Endothelial cell (in vitro differentiated cells): Measurements from ENCODE around the gene AP3S1. TPM values are rescaled to one million over a fixed set of nuclear protein-coding genes. Genes with fewer than 3 reads are reported as not detected.

Source experiments
- DNase-seq: peaks from one replicate; pipeline ENCODE4 v3.0.0; 2021; ENCODE audit warnings: low spot score
- H3K27ac Mint-ChIP-seq: one replicate; pipeline ENCODE4 v1.8.0; 2021; ENCODE audit warnings: mixed read lengths, inconsistent platforms; ENCODE audit not compliant: unreplicated experiment
- H3K27me3 Mint-ChIP-seq: one replicate; pipeline ENCODE4 v1.8.0; 2021; ENCODE audit warnings: mild to moderate bottlenecking, moderate library complexity, mixed read lengths, inconsistent platforms; ENCODE audit not compliant: unreplicated experiment
- H3K36me3 Mint-ChIP-seq: one replicate; pipeline ENCODE4 v1.8.0; 2021; ENCODE audit warnings: mild to moderate bottlenecking, low read depth, mixed read lengths, inconsistent platforms; ENCODE audit not compliant: unreplicated experiment
- H3K4me1 Mint-ChIP-seq: one replicate; pipeline ENCODE4 v1.8.0; 2021; ENCODE audit warnings: mild to moderate bottlenecking, mixed read lengths, inconsistent platforms; ENCODE audit not compliant: unreplicated experiment
- H3K4me3 Mint-ChIP-seq: one replicate; pipeline ENCODE4 v1.8.0; 2021; ENCODE audit warnings: mild to moderate bottlenecking, mixed read lengths, inconsistent platforms; ENCODE audit not compliant: unreplicated experiment
- H3K9me3 Mint-ChIP-seq: one replicate; pipeline ENCODE4 v1.8.0; 2021; ENCODE audit warnings: mixed read lengths, inconsistent platforms; ENCODE audit not compliant: unreplicated experiment
- total RNA-seq: library from RNA; stranded (reverse); fragmentation: NEBNext Ultra II Directional; extraction: Animal tissue kit (Norgen Biotek cat#: 25700); gene quantifications from one replicate; pipeline ENCODE4 v1.2.1, GENCODE V29; 2021; ENCODE audit not compliant: unreplicated experiment
- TF ChIP-seq, protein P1 (sequence below): fragments of 200-600 bp; sonication (generic); IDR thresholded peaks from one replicate; pipeline ENCODE4 v1.5.0; 2021; ENCODE audit warnings: antibody characterized with exemption; ENCODE audit not compliant: unreplicated experiment

Gene AP3S1
- total RNA-seq, 1 donor from 2014 or later, result 118 TPM

DNA sequence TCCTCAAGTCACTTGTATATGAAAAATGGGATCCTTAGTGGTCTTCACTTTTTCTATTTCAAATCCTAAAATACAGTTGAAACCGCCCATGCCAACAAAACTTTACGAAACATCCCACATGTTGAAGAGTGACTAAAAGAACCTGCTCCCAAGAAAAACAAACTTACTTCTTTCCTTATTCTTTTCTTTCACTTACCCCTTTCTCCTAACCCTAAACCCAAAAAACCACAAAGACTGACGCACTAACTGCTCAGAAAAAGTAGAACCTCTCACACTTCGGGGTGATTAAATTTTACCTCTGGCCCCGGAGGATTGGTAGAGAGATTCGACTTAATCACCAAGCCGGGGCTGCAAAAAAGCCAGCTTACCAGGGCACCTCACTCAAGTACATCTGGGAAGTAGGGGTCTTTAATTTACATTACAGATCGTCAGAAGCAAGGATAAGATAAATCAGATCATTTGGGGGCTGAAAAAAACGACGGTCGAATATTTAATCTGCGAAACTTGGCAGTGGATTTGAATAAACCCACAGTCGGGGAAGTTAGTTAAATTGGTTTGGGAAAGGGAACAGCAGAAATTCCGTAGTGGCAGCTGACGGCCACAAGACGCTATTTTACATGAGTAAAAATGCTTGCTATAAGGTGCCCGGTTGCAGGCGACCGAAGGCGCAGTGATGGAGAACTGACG is 26.6 kb upstream of the AP3S1 start:
- TF ChIP-seq, protein P1, sequence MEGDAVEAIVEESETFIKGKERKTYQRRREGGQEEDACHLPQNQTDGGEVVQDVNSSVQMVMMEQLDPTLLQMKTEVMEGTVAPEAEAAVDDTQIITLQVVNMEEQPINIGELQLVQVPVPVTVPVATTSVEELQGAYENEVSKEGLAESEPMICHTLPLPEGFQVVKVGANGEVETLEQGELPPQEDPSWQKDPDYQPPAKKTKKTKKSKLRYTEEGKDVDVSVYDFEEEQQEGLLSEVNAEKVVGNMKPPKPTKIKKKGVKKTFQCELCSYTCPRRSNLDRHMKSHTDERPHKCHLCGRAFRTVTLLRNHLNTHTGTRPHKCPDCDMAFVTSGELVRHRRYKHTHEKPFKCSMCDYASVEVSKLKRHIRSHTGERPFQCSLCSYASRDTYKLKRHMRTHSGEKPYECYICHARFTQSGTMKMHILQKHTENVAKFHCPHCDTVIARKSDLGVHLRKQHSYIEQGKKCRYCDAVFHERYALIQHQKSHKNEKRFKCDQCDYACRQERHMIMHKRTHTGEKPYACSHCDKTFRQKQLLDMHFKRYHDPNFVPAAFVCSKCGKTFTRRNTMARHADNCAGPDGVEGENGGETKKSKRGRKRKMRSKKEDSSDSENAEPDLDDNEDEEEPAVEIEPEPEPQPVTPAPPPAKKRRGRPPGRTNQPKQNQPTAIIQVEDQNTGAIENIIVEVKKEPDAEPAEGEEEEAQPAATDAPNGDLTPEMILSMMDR, result no peak
- peaks cover 13% of the 10 kb centered on the region for H3K27me3 Mint-ChIP-seq
- H3K36me3 Mint-ChIP-seq, result peaks cover 4% of the 10 kb centered on the region
- peaks cover 9% of the 10 kb centered on the region for H3K4me1 Mint-ChIP-seq
- peak overlapping the region; percentile 67 for H3K27ac Mint-ChIP-seq
- H3K9me3 Mint-ChIP-seq, result no peaks in the 10 kb centered on the region
- H3K4me3 Mint-ChIP-seq, result peak overlapping the region; percentile 91
- no peak for DNase-seq

- Mint-ChIP-seq H3K36me3 (peaks cover 4% of the 10 kb centered on the region), H3K4me1 (peaks cover 9% of the 10 kb centered on the region), H3K27ac (no peak overlapping the region), H3K4me3 (peak overlapping the region; percentile 96), H3K27me3 (peaks cover 15% of the 10 kb centered on the region), H3K9me3 (no peaks in the 10 kb centered on the region)
- TF ChIP-seq, protein P1, result no peak
- peak; percentile 33 for DNase-seq
Observed at GRCh38 chr5:115815693-115816225, 26.0 kb upstream of the AP3S1 start.

- H3K27ac Mint-ChIP-seq, result peak within 1 kb of the TSS; percentile 67
- peak within 1 kb of the TSS; percentile 96 for H3K4me3 Mint-ChIP-seq
- TF ChIP-seq, protein P1, result no peak
- DNase-seq, result peak; percentile 62
- peaks cover 9% of the 10 kb centered on the region for H3K4me1 Mint-ChIP-seq
- H3K36me3 Mint-ChIP-seq, result peaks cover 4% of the 10 kb centered on the region
- H3K9me3 Mint-ChIP-seq, result no peaks in the 10 kb centered on the region
- H3K27me3 Mint-ChIP-seq, result peaks cover 15% of the 10 kb centered on the region
Observed at GRCh38 chr5:115816226-115817081, 25.3 kb upstream of the AP3S1 start, which contains the start of gene CDO1. CDO1 (minus strand) TSS chr5:115816659; CDS start chr5:115816397, 262 bp downstream.

DNA sequence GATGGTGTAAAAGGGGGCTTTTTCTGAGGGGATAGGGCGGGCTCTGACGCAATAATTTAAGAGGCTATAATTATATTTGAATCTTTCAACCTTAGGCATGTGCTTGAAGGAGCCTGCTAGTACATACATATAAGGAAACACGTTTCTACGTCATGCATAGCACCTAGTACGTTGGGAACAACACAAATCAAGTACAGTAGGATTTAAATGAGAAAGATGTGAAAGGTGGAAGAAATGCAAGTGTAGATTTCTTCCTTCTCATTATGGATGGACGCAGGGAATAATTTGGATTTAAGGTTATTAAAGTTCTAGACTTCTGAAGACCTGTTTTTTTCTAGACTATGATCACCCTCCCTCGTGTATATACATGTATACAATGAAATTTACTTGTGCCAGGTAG is 24.3 kb upstream of the AP3S1 start:
- TF ChIP-seq, protein P1, result no peak
- H3K9me3 Mint-ChIP-seq, result no peaks in the 10 kb centered on the region
- DNase-seq, result no peak
- H3K4me3 Mint-ChIP-seq, result peak overlapping the region; percentile 63
- H3K4me1 Mint-ChIP-seq, result peaks cover 9% of the 10 kb centered on the region
- peaks cover 15% of the 10 kb centered on the region for H3K27me3 Mint-ChIP-seq
- no peak overlapping the region for H3K27ac Mint-ChIP-seq
- peaks cover 4% of the 10 kb centered on the region for H3K36me3 Mint-ChIP-seq
